GM06990 (cell line): ENCODE data around the gene SMARCAL1.

Experiments
- DNase-seq: peaks from one replicate; pipeline ENCODE4 v3.0.0-alpha.2; 2011; ENCODE audit not compliant: insufficient read length; ENCODE audit errors: extremely low read depth
- H3K27me3 ChIP-seq: replicated peaks from 2 replicates; pipeline ENCODE4 v1.6.0; 2011; ENCODE audit warnings: low read length; ENCODE audit not compliant: control insufficient read depth, insufficient read depth
- H3K36me3 ChIP-seq: 2 replicates; pipeline ENCODE4 v1.5.1; 2011; ENCODE audit warnings: low read length; ENCODE audit not compliant: control insufficient read depth, insufficient read depth
- H3K4me3 ChIP-seq: replicated peaks from 2 replicates; pipeline ENCODE4 v1.5.1; 2011; ENCODE audit warnings: low read depth, mild to moderate bottlenecking, control low read depth, low read length
- CTCF ChIP-seq: IDR thresholded peaks from 2 replicates; pipeline ENCODE4 v1.5.1; 2011; ENCODE audit warnings: low read length, control low read depth, mild to moderate bottlenecking, inconsistent platforms; ENCODE audit not compliant: insufficient read depth, poor library complexity, severe bottlenecking

The SMARCAL1 gene

GRCh38 chr2:216412022-216412999 is at the start of gene SMARCAL1:
Gene SMARCAL1, plus strand, starts transcription at chr2:216412484. Its CDS starts 2,221 bp downstream, at chr2:216414705.
- peak; percentile 93 for DNase-seq
- Histone ChIP-seq H3K36me3 (peaks cover 11% of the 10 kb centered on the region), H3K4me3 (peak within 1 kb of the TSS; percentile 94), H3K27me3 (no peaks in the 10 kb centered on the region)
- TF ChIP-seq CTCF = no peak

GRCh38 chr2:216362730-216363129 is 49.6 kb upstream of the SMARCAL1 start:
- Histone ChIP-seq H3K27me3 (peaks cover 4% of the 10 kb centered on the region), H3K4me3 (no peak overlapping the region), H3K36me3 (no peaks in the 10 kb centered on the region)
- TF ChIP-seq CTCF = no peak
- DNase-seq = no peak

GRCh38 chr2:216363221-216363620 is 49.1 kb upstream of the SMARCAL1 start:
- TF ChIP-seq CTCF = no peak
- Histone ChIP-seq H3K4me3 (no peak overlapping the region), H3K27me3 (peaks cover 4% of the 10 kb centered on the region), H3K36me3 (no peaks in the 10 kb centered on the region)
- no peak for DNase-seq

GRCh38 chr2:216365518-216365917 is 46.8 kb upstream of the SMARCAL1 start:
- Histone ChIP-seq H3K27me3 (peaks cover 1% of the 10 kb centered on the region), H3K36me3 (no peaks in the 10 kb centered on the region), H3K4me3 (no peak overlapping the region)
- DNase-seq = no peak
- no peak for TF ChIP-seq CTCF

GRCh38 chr2:216366777-216367471 is 45.4 kb upstream of the SMARCAL1 start:
- DNase-seq = no peak
- Histone ChIP-seq H3K27me3 (peaks cover 1% of the 10 kb centered on the region), H3K36me3 (no peaks in the 10 kb centered on the region), H3K4me3 (no peak overlapping the region)
- no peak for TF ChIP-seq CTCF
